GM19452 (cell line): ENCODE data around the gene FUT6.

Source experiments
- ATAC-seq: cut with Tn5 transposase; IDR thresholded peaks from one replicate; pipeline ENCODE4 v1.9.1; 2021; ENCODE audit not compliant: unreplicated experiment

Gene FUT6

DNA sequence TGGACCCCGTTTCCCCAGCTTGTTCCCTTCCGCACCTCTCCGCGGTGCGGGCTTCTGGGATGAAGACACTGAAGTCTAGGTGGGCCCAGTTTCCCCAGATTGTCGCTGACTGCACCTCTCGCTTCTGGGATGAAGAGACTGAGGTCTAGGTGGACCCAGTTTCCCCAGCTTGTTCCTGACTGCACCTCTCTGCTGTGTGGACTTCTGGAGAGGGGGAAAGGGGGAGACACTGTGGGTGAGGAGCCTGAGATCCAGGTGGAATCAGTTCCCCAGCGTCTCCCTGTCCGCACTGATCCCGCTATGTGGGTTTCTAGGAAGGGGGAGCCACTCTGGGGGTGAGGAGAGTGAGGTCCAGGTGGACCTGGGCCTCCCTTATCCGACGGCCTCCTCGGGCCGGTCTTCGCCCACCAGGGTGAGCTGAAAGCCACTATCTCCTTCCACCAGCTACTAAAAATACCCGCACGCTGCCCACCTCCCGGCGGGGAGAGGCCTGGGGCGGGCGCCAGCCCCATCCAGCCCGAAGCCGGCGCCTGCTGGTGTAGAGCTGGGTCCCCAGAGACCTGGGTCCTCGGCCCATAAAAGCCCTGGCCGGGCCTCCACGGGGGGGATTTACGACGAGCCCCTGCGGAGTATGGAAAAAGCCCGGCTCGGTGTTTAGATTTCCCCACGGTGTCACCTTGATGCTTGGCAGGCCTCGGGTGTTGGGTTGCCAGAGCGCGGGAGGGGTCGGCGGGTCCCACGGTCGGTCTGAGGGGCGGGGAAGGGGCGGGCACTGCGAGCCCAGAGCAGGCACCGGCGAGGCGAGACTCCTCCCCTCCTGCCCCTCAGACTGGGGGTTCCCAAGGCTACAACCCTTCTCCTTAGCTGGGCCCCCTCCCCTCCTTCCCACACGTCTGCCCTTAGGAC is 10.6 kb downstream of the FUT6 start:
- ATAC-seq, result no peak

DNA sequence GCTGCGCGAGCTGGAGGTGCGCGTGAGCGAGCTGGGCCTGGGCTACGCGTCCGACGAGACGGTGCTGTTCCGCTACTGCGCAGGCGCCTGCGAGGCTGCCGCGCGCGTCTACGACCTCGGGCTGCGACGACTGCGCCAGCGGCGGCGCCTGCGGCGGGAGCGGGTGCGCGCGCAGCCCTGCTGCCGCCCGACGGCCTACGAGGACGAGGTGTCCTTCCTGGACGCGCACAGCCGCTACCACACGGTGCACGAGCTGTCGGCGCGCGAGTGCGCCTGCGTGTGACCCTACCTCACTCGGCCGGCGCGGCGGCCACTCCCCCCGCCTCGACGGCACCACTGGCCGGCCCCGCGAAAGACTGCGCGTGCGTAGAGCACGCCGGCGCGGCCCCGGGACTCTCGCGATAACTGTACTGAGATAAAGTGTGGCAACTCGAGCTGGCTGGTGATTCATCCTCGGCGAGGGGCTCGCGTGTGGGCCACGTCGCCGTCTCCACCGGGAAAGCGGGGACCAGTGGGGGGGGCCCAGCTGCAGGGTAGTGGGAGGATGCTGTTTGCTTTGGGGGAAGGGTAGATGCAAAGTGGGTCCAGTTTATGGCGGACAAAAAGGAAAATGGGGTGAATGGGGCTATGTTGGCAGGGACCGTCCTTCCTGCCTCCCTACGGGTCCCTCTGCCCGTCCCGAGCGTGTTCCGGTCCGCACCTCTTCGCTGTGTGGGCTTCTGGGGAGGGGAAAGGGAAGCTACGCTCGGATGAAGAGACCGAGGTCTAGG is 11.4 kb downstream of the FUT6 start:
- peak; percentile 60 for ATAC-seq

DNA sequence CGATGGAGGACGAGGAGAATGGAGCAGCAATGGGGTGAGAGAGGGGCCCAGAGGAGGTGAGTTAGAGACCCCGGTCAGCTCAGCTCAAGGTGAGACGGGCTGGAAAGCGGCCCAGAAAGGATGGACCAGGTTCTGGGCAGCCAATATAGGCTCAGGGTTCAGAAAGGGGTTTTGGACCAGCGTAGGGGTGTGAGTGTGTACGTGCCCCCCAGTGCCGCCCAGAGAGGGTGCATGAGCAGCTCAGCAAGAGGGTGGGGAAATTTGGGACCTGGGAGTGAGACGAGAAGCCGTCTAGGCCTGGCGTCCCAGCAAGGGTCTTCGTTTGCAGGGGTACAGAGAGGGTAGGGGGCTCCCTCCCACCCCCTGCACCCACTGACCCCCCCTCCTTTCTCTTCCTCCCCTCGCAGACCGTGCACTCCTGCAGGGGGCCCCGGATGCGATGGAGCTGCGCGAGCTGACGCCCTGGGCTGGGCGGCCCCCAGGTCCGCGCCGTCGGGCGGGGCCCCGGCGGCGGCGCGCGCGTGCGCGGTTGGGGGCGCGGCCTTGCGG is 12.1 kb downstream of the FUT6 start:
- no peak for ATAC-seq

- ATAC-seq, result no peak
These were observed 12.8 kb downstream of the FUT6 start for GRCh38 chr19:5826531-5827341.

- no peak for ATAC-seq
These were observed 14.3 kb downstream of the FUT6 start for GRCh38 chr19:5825178-5825577.

- no peak for ATAC-seq
These were observed 14.8 kb downstream of the FUT6 start for GRCh38 chr19:5824751-5825150.

GRCh38 chr19:5823579-5824281 is 15.8 kb downstream of the FUT6 start:
- ATAC-seq, result no peak

DNA sequence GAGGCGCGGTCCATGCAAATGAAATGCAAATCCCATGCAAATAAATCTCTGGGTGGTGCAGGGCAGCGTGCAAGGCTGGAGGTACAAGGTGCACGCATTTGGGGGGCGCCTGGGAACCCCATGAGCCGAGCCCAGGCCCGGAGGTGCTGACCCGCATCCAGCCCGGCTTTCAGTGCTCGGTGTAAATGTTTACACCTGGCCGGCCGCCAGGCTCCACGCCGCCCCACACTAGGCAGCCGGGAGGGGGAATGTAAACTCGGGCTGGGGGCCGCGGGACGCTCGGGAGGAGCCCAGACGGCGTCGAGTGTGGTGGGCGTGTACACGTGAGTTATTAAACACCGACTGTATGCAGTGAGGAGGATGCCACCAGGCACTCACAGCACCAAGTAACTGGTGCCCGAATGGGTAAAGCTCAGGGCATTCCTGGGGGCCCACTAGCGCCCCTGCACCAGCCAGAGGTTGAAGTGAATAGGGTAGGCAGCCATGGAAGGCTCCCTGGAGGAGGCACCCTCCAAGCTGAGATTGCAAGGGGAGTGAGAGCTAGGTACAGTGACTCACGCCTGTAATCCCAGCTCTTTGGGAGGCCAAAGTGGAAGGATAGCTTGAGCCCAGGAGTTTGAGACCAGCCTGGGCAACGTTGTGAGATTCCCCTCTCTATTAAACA is 17.2 kb downstream of the FUT6 start:
- ATAC-seq, result no peak

DNA sequence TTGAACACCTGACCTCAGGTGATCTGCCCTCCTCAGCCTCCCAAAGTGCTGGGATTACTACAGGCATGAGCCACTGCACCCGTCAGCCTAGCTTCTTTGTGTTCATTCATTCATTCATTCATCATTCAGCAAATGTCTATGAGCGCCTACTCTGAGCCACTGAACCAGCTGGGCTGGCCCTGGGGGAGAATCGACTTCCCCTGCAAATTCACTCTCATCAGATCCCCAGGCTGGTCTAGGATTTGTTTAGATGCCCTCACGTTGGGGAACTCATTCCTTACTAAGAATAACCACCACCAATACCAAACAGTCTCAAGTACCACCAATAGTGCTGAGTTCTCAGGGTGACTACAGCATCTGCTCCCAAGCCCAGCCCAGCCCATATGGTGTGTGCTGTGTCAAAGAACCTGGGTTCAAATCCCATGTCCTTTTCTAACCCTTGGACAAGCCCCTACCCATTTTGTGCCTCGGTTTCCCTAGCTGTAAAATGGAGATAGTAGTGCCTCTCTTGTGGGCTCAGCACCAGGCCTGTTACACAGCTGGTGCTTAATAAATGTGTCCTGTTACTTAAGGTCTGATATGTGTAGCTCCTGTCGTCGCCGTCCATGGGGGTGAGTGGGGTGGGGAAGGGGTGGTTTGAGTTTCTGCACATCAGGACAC is 17.9 kb downstream of the FUT6 start:
- ATAC-seq, result no peak

DNA sequence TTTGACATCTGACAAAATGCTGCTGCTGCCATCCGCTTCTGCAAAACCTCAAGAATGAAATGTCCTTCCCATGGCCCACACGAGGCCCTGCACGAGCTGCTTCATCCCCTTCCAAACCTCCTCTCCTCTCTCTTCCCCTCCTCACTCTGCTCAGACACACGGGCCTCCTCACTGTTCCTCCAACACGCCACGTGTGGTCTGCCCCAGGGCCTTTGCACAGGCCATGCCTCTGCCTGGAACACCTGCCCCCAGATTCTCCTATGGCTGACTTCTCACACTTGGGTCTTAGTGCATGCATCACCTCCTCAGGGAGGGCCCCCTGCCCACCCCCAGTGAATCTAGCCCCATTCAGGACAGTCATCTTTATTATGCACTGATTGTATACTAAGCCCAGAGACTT is 18.7 kb downstream of the FUT6 start:
- ATAC-seq, result no peak

DNA sequence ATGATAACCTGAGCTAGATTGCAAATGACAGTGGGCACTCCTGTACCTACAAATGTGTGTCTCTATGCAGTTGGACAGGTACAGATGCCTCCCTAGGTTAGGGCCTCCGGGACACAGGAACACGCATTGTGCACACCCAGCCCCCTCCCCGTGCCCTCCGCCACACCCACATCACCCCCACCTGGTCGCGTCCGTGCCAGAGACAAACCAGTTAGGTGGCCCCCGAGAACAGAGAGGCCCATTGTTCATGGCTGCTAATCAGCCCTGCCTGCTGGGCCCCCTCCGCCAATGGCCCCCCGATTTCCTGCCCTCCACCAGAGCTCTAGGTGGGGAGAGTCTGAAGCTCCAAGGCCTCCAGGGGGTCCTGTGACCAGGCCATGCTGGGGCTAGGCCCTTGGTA is 20.9 kb downstream of the FUT6 start:
- no peak for ATAC-seq

- no peak for ATAC-seq
These were observed 22.3 kb downstream of the FUT6 start for GRCh38 chr19:5817218-5817617.

DNA sequence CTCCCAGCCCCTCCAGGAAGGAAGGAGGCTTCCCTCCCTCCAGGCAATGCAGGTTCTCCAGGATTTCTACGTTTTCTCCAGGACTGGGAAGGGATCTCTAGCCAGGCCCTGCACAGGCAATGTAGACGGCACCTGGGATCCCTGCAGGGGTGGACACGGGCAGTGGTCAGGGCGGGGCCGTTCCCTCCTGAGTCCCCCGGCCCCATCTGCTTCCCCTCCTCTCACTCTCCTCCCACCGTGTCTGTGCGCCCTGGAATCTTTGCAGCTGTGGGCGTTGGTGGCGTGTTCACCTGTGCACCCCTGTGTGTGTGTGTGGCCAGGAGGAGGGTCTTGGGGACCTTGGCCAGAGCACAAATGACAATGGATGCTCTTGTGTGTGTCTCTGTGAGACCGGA is 24.7 kb downstream of the FUT6 start:
- no peak for ATAC-seq

GRCh38 chr19:5814123-5814851 is 25.2 kb downstream of the FUT6 start:
- ATAC-seq, result no peak

DNA sequence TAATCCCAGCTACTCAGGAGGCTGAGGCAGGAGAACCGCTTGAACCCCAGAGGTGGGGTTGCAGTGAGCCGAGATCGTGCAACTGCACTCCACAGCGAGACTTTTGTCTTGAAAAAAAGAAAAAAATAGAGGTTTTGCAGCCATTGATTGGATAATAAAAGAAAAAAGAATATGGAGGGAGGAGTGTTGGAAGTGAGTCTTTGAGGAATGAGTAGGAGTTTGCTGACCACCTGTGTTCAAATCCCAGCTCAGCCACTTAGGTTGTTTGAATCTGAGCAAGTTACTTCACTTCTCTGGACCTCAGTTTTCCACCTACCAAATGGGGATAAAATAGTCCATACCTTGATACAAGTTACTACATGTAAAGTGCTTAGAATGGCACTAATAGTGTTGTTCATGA is 28.4 kb downstream of the FUT6 start:
- ATAC-seq, result no peak

DNA sequence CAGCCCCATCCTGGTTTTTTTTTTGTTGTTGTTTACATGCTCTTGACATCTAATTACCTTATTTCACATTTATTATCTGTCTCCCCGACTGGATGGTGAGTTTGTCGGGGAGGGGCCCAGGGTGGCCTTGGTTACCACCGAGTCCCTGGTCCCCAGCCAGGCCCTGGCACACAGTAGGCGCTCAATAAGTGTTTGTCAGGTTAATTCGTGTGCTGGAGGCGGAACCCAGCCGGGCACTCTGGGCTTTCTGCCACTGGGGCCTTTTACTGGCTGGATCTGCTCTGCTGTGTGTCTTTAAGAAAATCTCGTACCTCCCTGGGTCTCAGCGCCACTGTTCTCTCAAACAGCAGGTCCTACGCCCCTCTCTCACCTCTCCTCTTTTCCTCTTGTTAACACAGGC is 30.0 kb downstream of the FUT6 start:
- no peak for ATAC-seq

DNA sequence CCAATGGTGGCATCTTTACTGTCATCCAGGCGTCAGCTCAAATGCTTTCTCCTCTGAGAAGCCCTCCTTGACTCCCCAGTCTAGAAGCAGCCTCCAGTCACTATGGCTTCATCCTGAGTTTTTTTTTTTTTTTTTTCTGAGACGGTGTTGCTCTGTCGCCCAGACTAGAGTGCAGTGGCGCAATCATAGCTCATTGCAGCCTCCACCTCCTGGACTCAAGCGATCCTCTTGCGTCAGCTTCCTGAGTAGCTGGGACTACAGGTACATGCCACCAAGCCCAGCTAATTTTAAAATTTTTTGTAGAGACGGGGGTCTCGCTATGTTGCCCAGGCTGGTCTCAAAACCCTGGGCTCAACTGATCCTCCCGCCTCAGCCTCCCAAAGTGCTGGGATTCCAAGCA is 30.4 kb downstream of the FUT6 start:
- ATAC-seq, result no peak

DNA sequence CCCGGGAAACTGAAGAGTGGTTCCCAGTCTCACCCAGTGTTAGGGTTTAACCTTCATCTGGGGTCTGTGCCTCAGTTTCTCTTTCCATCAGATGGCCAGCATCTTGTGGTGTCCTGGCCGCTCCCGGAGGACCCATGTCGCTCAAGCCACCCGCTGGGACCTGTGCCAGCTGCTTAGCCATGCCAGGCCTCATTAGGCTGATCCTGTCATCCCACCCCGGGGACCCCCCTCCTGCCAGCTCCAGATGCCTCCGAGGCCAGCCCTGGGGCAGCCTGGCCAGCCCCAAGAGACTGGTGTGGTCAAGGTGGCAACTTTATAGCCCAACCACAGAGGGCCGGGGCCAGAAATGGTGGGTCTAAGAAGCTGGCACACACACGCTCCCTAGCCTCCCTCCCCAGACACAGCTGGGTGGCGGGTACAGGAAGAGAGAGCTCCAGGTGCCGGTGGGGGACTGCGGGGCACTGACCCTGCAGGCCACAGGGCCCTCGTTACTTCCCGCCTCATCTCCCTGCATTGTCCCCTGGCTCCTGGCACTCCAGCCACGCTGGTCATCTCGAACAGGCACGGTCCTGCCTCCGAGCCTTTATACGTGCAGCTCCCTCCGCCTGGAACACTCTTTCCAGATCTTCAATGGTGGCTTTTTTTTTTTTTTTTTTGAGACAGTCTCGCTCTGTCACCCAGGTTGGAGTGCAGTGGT is 31.2 kb downstream of the FUT6 start:
- no peak for ATAC-seq
